Stimulated activated CD8-positive, alpha-beta memory T cell treated with anti-CD3 and anti-CD28 coated beads, Interleukin-7, amount 100 ng/mL, for 1 hour (primary cell): ENCODE data around the gene PCBP3.
"Not testable (repeated sequence)": the region's sequence is repeated elsewhere in the genome, so short reads cannot be mapped to it uniquely, and the experiment has no call there.

ENCODE experiments used
- DNase-seq, 2 donors: peaks; one replicate each; pipeline ENCODE4 v3.0.0-alpha.2; 2020; ENCODE audit warnings: low read depth in 2 of 2

The PCBP3 gene

GRCh38 chr21:45945066-45945867, 301.7 kb downstream of the PCBP3 start:
- no peak for DNase-seq

- no peak for DNase-seq
Observed at GRCh38 chr21:45945868-45946210, 302.3 kb downstream of the PCBP3 start.

- DNase-seq, result no peak
Observed at GRCh38 chr21:45947296-45947695, 303.8 kb downstream of the PCBP3 start.

- DNase-seq, result no peak
Observed at GRCh38 chr21:45947716-45948255, 304.3 kb downstream of the PCBP3 start.

- no peak for DNase-seq
Observed at GRCh38 chr21:45948576-45949141, 305.1 kb downstream of the PCBP3 start.

- no peak for DNase-seq
Observed at GRCh38 chr21:45949928-45950739, 306.6 kb downstream of the PCBP3 start.

- DNase-seq, result no peak
Observed at GRCh38 chr21:45950740-45951515, 307.4 kb downstream of the PCBP3 start.

GRCh38 chr21:45951676-45952075, 308.2 kb downstream of the PCBP3 start:
- no peak for DNase-seq

- not testable (repeated sequence) for DNase-seq
Observed at GRCh38 chr21:45952527-45952926, 309.0 kb downstream of the PCBP3 start.

GRCh38 chr21:45952974-45953373, 309.4 kb downstream of the PCBP3 start:
- no peak for DNase-seq

GRCh38 chr21:45954261-45954660, 310.7 kb downstream of the PCBP3 start:
- DNase-seq, result no peak

GRCh38 chr21:45954921-45955320, 311.4 kb downstream of the PCBP3 start:
- no peak for DNase-seq

- DNase-seq, result no peak
Observed at GRCh38 chr21:45957551-45957950, 314.0 kb downstream of the PCBP3 start.

GRCh38 chr21:45957981-45958600, 314.6 kb downstream of the PCBP3 start:
- no peak for DNase-seq

- no peak for DNase-seq
Observed at GRCh38 chr21:45959182-45959581, 315.7 kb downstream of the PCBP3 start.

GRCh38 chr21:45959779-45960390, 316.4 kb downstream of the PCBP3 start:
- DNase-seq, result no peak

- DNase-seq, result not testable (repeated sequence)
Observed at GRCh38 chr21:45961408-45961807, 317.9 kb downstream of the PCBP3 start.

GRCh38 chr21:45962531-45963231, 319.2 kb downstream of the PCBP3 start:
- no peak for DNase-seq

- DNase-seq, result no peak
Observed at GRCh38 chr21:45963232-45963570, 319.7 kb downstream of the PCBP3 start.

GRCh38 chr21:45964649-45965048, 321.1 kb downstream of the PCBP3 start:
- no peak for DNase-seq
